Stimulated activated CD4-positive, alpha-beta T cell treated with anti-CD3 and anti-CD28 coated beads, Interleukin-2, amount 100 ng/mL, for 4 hours (primary cell): ENCODE measurements around the gene CWC25.

Experiments used
- DNase-seq: peaks from one replicate; pipeline ENCODE4 v3.0.0-alpha.2; 2020; ENCODE audit warnings: low read depth

The CWC25 gene

GRCh38 chr17:38783227-38783626 lies 41.9 kb downstream of the CWC25 start:
- no peak for DNase-seq

DNA sequence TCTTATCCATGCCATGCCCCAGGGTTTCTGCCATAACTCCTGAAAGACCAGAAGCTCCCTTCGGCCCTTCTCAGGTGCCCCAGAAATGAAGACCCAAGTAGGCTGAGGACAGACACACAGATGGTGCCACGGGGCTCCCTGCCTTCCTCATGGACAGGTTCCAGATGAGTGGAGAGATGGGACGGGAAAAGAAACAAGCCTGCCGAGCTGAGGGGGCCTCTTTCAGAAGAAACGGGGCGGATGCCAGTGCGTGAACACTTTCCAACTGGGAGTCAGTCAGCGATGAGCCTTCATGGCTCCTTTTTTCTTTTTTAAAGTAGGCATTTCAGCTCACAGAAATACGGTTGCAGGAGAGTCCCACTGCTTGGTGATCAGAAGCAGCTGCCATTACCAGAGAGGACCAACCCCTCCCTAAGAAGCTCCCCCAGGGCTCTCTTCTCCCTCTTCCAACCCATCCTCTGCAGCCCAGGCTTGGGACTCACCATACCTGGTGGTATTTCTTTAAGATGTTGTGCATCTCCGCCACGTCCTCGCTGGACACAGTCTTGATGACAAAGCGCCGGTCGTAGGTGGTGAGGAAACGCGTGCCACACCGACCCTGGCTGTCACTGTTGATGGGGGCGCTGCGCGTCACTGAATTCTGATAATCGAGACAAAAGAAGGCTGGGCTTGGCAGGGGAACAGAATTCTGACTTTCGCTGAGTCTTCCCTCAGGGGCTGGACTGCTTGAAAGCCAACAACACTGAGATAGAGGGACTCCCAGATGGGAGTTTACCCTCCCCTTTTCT lies 45.0 kb downstream of the CWC25 start:
- DNase-seq = no peak

GRCh38 chr17:38777641-38778250 lies 47.4 kb downstream of the CWC25 start:
- no peak for DNase-seq

DNA sequence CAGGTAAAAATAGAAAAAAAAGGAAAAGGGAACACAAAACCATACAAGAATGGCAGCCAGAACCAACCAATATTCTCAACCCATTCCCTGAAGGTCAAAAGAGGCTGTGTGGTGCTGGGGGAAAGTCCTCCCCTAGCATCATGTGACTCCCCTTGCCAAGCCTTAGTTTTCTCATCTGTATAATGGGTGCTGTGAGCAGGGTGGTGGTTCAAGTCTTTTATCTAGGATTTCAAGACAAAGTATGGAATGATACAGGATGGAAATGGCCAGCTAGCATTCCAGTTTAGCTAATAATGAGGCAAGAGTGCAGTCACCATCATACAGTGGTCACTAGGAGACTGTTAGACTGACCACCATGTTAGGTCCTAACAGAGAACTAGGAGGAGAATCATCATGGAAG lies 51.9 kb downstream of the CWC25 start:
- DNase-seq = no peak

DNA sequence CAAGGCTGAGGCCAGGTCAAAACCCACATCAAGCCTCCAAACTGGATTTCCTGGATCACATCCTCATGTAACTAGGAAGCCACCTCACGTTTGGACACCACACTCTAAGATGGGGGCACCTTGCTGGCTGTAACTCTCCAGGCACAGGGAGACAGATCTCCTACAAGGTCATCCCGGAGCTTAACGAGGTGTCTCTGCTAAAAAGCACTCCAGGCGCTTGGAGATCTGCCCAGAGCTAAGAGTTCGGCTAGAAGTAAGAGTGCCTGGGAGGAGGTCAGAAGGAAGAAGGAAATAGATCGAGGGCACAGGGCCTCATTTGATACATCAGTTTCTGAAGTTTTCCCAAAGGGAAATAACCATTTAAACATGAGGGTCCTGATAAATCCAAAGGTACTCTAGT lies 56.7 kb downstream of the CWC25 start:
- DNase-seq = no peak

GRCh38 chr17:38766341-38766740 lies 58.8 kb downstream of the CWC25 start:
- DNase-seq = no peak

GRCh38 chr17:38762231-38762630 lies 62.9 kb downstream of the CWC25 start:
- DNase-seq = no peak

- no peak for DNase-seq
Observed at GRCh38 chr17:38761612-38762011, 63.5 kb downstream of the CWC25 start.

- no peak for DNase-seq
Observed at GRCh38 chr17:38753071-38753506, 72.0 kb downstream of the CWC25 start.

DNA sequence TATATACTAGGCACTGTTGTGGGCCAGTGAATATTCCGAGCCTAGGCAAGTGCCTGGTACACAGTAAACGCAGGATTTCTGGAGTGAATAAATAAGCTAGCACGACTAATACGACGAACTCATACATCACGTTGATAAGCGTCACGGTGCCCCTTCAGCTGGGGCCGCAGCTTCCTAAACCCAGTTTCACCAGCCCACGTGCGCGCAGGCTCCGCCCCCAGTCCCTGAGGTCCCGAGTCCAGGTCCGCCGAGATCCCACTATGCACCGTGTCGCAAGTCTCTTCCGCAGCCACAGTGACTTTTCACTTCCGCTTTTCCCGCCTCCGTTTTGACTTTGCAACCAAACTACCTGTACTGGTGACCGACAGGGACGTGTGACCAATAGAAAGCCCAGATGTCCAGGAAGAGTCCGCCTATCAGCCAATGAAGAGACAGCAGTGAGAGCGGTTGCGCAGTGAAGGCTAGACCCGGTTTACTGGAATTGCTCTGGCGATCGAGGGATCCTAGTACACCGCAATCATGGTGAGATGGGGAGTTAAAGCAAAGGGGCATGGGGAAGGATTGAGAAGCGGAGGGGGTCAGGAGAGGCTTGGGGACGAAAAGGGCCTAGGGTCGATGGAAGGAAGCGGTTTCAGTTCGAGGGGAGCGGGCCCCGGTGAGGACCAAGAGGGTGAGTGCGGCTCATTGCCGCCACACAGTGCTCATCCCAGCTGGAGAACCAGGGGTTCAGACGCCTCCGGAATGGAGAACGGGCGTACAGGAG lies 72.6 kb downstream of the CWC25 start, which contains the start of gene PSMB3:
Gene PSMB3, plus strand, starts transcription at position 434 of the 763 bp plus-strand sequence. Its CDS starts 86 bp downstream, at position 520.
- DNase-seq = peak; percentile 95

DNA sequence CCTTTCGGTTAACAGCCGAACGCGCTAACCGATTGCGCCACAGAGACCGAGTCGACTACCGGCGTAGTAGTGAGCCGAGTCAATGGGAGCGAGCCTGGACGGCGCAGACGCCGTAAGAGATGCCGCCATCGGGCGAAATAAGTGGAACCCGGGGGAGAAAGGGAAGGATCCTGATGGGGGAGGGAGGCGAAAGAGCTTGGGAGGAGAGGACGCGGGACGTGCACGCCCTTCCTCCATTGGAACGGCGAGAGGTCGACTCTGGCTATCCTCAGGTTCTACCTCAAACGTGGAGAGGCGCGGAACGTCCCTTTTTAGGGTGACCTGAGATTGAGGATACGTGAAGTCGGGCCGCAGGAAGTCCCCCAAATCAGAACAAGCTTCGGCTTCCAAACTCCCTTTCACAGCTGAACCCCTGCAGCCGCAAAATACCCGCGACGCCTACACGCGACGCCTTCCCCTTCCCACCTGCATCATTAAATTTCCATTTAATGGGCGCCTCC lies 73.3 kb downstream of the CWC25 start:
- DNase-seq = peak; percentile 59

GRCh38 chr17:38751144-38751807 lies 73.8 kb downstream of the CWC25 start:
- no peak for DNase-seq
